Panc1 (cell line): ENCODE measurements around the gene PBOV1. TPM values are rescaled to one million over a fixed set of nuclear protein-coding genes. Genes with fewer than 3 reads are reported as not detected.

Experiments used
- ATAC-seq: fragments of 200-7000 bp; cut with Tn5 transposase; 2 replicates; pipeline ENCODE4 v1.9.1; 2020; ENCODE audit warnings: mild to moderate bottlenecking, moderate library complexity
- BruUV-seq: library from RNA; stranded (reverse); fragments of 400-500 nt; replicated peaks from 2 replicates; lab custom pipeline; 2021; lab: Mats Ljungman, UMichigan
- CTCF ChIA-PET: fragments of 300-600 bp; sonication (Branson Sonifier 250); formaldehyde crosslinking; loops from one replicate; lab custom pipeline; 2022; ENCODE audit warnings: antibody characterized with exemption; lab: Charles Lee
- POLR2A ChIA-PET: fragments of 300-600 bp; sonication (Branson Sonifier 250); formaldehyde crosslinking; loops from one replicate; lab custom pipeline; 2022; ENCODE audit warnings: antibody characterized with exemption; lab: Charles Lee
- DNase-seq: peaks from one replicate; pipeline ENCODE4 v3.0.0-alpha.2; 2010; ENCODE audit warnings: low read depth, low spot score
- H3K27ac ChIP-seq: 2 replicates; pipeline ENCODE4 v1.5.1; 2011; ENCODE audit warnings: mild to moderate bottlenecking, low read length, inconsistent platforms
- H3K27me3 ChIP-seq: fragments of 200-500 bp; sonication (Bioruptor generic); 2 replicates; pipeline ENCODE4 v1.6.0; 2014; ENCODE audit warnings: low read length, inconsistent platforms; ENCODE audit not compliant: control insufficient read depth, insufficient read depth
- H3K36me3 ChIP-seq: fragments of 200-500 bp; sonication (Bioruptor generic); 2 replicates; pipeline ENCODE4 v1.5.1; 2014; ENCODE audit warnings: inconsistent platforms, mild to moderate bottlenecking, low read length, moderate library complexity; ENCODE audit not compliant: control insufficient read depth, insufficient read depth
- H3K4me1 ChIP-seq: 2 replicates; pipeline ENCODE4 v1.5.1; 2011; ENCODE audit warnings: inconsistent platforms, mild to moderate bottlenecking, low read length, moderate library complexity; ENCODE audit not compliant: control insufficient read depth, insufficient read depth
- H3K4me3 ChIP-seq, 2 experiments: 2 replicates each; pipeline ENCODE4 v1.5.1; 2011 to 2012; ENCODE audit warnings: low read depth in 2 of 2, low read length in 2 of 2, mild to moderate bottlenecking in 2 of 2, inconsistent platforms in 1 of 2, moderate library complexity in 1 of 2
- H3K9me3 ChIP-seq: fragments of 200-500 bp; sonication (Bioruptor generic); 2 replicates; pipeline ENCODE4 v1.5.1; 2014; ENCODE audit warnings: low read depth, mild to moderate bottlenecking, inconsistent platforms, low read length, moderate library complexity; ENCODE audit not compliant: control insufficient read depth, insufficient read depth
- CTCF ChIP-seq: fragments of 450-650 bp; IDR thresholded peaks from 2 replicates; pipeline ENCODE4 v1.5.1; 2017; ENCODE audit warnings: mild to moderate bottlenecking
- POLR2AphosphoS5 ChIP-seq: IDR thresholded peaks from 2 replicates; pipeline ENCODE4 v1.6.1; 2012; ENCODE audit warnings: mild to moderate bottlenecking, low read depth, low read length, moderate library complexity
- REST ChIP-seq, 2 experiments: IDR thresholded peaks; 2 replicates each; pipeline ENCODE4 v1.6.1; 2011 to 2012; ENCODE audit warnings: low read depth in 2 of 2, control low read depth in 1 of 2, low read length in 1 of 2, mild to moderate bottlenecking in 1 of 2, moderate library complexity in 1 of 2; ENCODE audit not compliant: insufficient read depth in 1 of 2
- SIN3A ChIP-seq: IDR thresholded peaks from 2 replicates; pipeline ENCODE4 v1.6.1; 2012; ENCODE audit warnings: low read depth, mild to moderate bottlenecking, low read length, moderate library complexity, borderline replicate concordance; ENCODE audit not compliant: insufficient read depth
- TCF7L2 ChIP-seq: IDR thresholded peaks from 2 replicates; pipeline ENCODE4 v1.6.1; 2011; ENCODE audit warnings: mild to moderate bottlenecking, low read depth, low read length, inconsistent platforms
- in situ Hi-C: cut with HindIII; loops from 2 replicates; pipeline ENCODE4 v1.10.0; 2016; ENCODE audit warnings: low sequenced_read_pairs, low pct_unique_long_range_greater_than_20kb
- intact Hi-C: fragments of 100-400 bp; cut with micrococcal nuclease; formaldehyde crosslinking; loops from one replicate; pipeline ENCODE4 v1.10.0; 2022; ENCODE audit not compliant: unreplicated experiment
- total RNA-seq: library from RNA; stranded (reverse); gene quantifications from one replicate; pipeline ENCODE4 v1.2.1, GENCODE V29; 2021; ENCODE audit not compliant: unreplicated experiment

The PBOV1 gene
- total RNA-seq, 1 experiment from 2014 or later = not detected

DNA sequence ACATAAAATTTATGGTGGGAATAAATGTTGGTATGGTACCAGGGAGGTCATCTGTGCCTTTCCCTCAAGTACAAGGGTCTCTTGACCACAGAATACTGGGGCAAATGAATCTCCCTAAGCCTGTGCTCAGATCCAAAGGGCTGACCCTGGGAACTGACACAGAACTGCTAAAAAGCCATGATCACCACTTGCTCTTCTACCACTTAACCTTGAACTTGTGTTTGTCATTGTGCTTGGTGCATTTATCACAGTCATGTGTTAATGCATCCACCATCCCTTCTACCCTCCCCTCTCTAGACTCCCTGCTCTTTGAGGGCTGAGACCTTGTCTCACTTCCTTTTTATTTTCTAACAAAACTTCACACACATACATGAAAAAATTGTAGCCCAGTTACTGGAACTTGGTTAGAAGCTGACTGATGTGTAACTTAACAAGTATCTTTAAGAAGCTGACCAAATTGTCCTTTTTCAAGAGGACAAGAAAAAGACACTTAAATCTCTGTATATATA lies 46.1 kb upstream of the PBOV1 start:
- CTCF ChIA-PET = no interaction called here
- in situ Hi-C loops = no loop called here

DNA sequence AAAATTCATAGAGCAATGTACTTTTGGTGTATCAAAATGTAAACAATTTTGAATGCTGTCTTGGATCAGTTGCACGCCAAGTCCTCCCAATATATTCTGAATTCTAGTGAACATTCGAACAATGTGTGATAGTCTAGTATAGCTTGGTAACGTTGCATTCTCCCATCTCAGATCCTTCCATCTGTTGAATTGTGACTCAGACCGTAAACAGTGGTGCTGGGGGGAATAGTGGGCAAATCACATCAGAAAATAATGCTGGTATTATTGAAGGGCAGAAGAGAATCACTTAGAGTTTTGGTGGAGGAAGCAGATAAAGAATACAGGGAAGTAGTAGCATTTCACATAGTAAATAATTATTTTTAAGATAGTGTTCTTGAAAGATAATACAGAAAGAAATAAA lies 45.7 kb upstream of the PBOV1 start:
- CTCF ChIA-PET = no interaction called here

More for the DNA sequence above, 46.1 kb upstream of the PBOV1 start:
- POLR2A ChIA-PET = no interaction called here
- no peaks in the 10 kb centered on the region for H3K9me3 ChIP-seq
- no peak overlapping the region for H3K27ac ChIP-seq
- no peaks in the 10 kb centered on the region for H3K4me1 ChIP-seq
- ATAC-seq (no peak), DNase-seq (no peak)
- TF ChIP-seq SIN3A (no peak), CTCF (no peak), REST (IDR thresholded peaks at IDR 0.05; ENCODE audit: insufficient read depth in 1 of 2, low read depth in 2 of 2, low read length in 1 of 2) (no peak), TCF7L2 (no peak), POLR2AphosphoS5 (no peak)
- intact Hi-C loops = no loop called here
- H3K36me3 ChIP-seq = no peaks in the 10 kb centered on the region
- H3K4me3 ChIP-seq = no peak overlapping the region
- peaks cover 7% of the 10 kb centered on the region; the same call in 1 of the 2 replicates for H3K27me3 ChIP-seq
- no TSS peak for BruUV-seq

More for the DNA sequence above, 45.7 kb upstream of the PBOV1 start:
- intact Hi-C loops = no loop called here
- no TSS peak for BruUV-seq
- Histone ChIP-seq H3K27me3 (peaks cover 7% of the 10 kb centered on the region; the same call in 1 of the 2 replicates), H3K4me3 (no peak overlapping the region), H3K9me3 (no peaks in the 10 kb centered on the region), H3K36me3 (no peaks in the 10 kb centered on the region), H3K4me1 (no peaks in the 10 kb centered on the region), H3K27ac (no peak overlapping the region)
- DNase-seq = no peak
- in situ Hi-C loops = no loop called here
- no peak for ATAC-seq
- TF ChIP-seq POLR2AphosphoS5 (no peak), TCF7L2 (no peak), SIN3A (no peak), REST (IDR thresholded peaks at IDR 0.05; ENCODE audit: insufficient read depth in 1 of 2, low read depth in 2 of 2, low read length in 1 of 2) (no peak)
- POLR2A ChIA-PET = no interaction called here
